Endothelial cell of umbilical vein (primary cell): ENCODE results near the gene GPRIN1. TPM values are rescaled to one million over a fixed set of nuclear protein-coding genes. Genes with fewer than 3 reads are reported as not detected.

Experiments used
- BruUV-seq: library from RNA; stranded (reverse); fragments of 400-500 nt; replicated peaks from 2 replicates; lab custom pipeline; 2021; lab: Mats Ljungman, UMichigan
- CTCF ChIA-PET: fragments of 300-600, 350-600 bp; sonication (Branson Sonifier 250); formaldehyde crosslinking; loops from one replicate; lab custom pipeline; 2021; ENCODE audit warnings: antibody characterized with exemption, inconsistent platforms; lab: Charles Lee
- POLR2A ChIA-PET: fragments of 300-600, 350-600 bp; sonication (Branson Sonifier 250); formaldehyde crosslinking; loops from one replicate; lab custom pipeline; 2021; ENCODE audit warnings: antibody characterized with exemption, inconsistent platforms; lab: Charles Lee
- DNase-seq: peaks from one replicate; pipeline ENCODE4 v3.0.0-alpha.2; 2011; ENCODE audit warnings: low read depth, low spot score
- FAIRE-seq: peaks from 2 replicates; lab custom pipeline; 2011; peaks lifted over from hg19 to GRCh38; lab: Jason Lieb, UNC
- H2AFZ ChIP-seq: 2 replicates; pipeline ENCODE4 v1.6.0; 2012; ENCODE audit warnings: low read depth, low read length, control low read depth, inconsistent platforms
- H3K27ac ChIP-seq: 2 replicates; pipeline ENCODE4 v1.5.1; 2011; ENCODE audit warnings: low read depth, mild to moderate bottlenecking, control low read depth, low read length, moderate library complexity; ENCODE audit not compliant: insufficient read depth
- H3K27me3 ChIP-seq, 2 experiments: 2 replicates each; pipeline versions ENCODE4 v1.6.0 to v1.6.1; 2011; ENCODE audit warnings: low read length in 2 of 2, mixed read lengths in 1 of 2; ENCODE audit not compliant: control insufficient read depth in 2 of 2, insufficient read depth in 2 of 2
- H3K36me3 ChIP-seq, 2 experiments: 2 replicates in 1 of 2; 3 replicates in 1 of 2; pipeline ENCODE4 v1.5.1; 2011; ENCODE audit warnings: low read length in 2 of 2, mild to moderate bottlenecking in 1 of 2, moderate library complexity in 1 of 2; ENCODE audit not compliant: control insufficient read depth in 2 of 2, insufficient read depth in 2 of 2; ENCODE audit errors: extremely low read depth in 1 of 2
- H3K4me1 ChIP-seq: 3 replicates; pipeline ENCODE4 v1.5.1; 2011; ENCODE audit warnings: mild to moderate bottlenecking, low read length; ENCODE audit not compliant: control insufficient read depth, insufficient read depth; ENCODE audit errors: extremely low read depth
- H3K4me2 ChIP-seq: 2 replicates; pipeline ENCODE4 v1.6.1; 2011; ENCODE audit warnings: low read length, control low read depth, mixed read lengths; ENCODE audit not compliant: insufficient read depth
- H3K4me3 ChIP-seq, 3 experiments: fragments of 200-600 bp in 1 of 3; sonication (generic), shearing (Covaris generic) in 1 of 3; replicated peaks in 1 of 3; 2 replicates each; pipeline ENCODE4 v1.5.1; 2011 to 2016; ENCODE audit warnings: control low read depth in 3 of 3, low read length in 3 of 3, mild to moderate bottlenecking in 2 of 3, inconsistent platforms in 1 of 3, low read depth in 1 of 3, moderate library complexity in 1 of 3; ENCODE audit not compliant: insufficient read depth in 1 of 3
- H3K79me2 ChIP-seq: 2 replicates; pipeline ENCODE4 v1.6.0; 2012; ENCODE audit warnings: low read length, inconsistent platforms; ENCODE audit not compliant: control insufficient read depth, insufficient read depth
- H3K9ac ChIP-seq: replicated peaks from 2 replicates; pipeline ENCODE3; 2011; ENCODE audit warnings: low read length, control low read depth; ENCODE audit not compliant: insufficient read depth; ENCODE audit errors: extremely low read depth
- H3K9me1 ChIP-seq: replicated peaks from 3 replicates; pipeline ENCODE4 v1.6.0; 2011; ENCODE audit warnings: mild to moderate bottlenecking, low read length; ENCODE audit not compliant: control insufficient read depth, insufficient read depth; ENCODE audit errors: extremely low read depth
- H3K9me3 ChIP-seq: replicated peaks from 2 replicates; pipeline ENCODE4 v1.5.1; 2012; ENCODE audit warnings: low read length, inconsistent platforms; ENCODE audit not compliant: control insufficient read depth, insufficient read depth
- H4K20me1 ChIP-seq: replicated peaks from 2 replicates; pipeline ENCODE3; 2011; ENCODE audit warnings: mild to moderate bottlenecking, low read length; ENCODE audit not compliant: control insufficient read depth, insufficient read depth; ENCODE audit errors: extremely low read depth
- EZH2 ChIP-seq: IDR thresholded peaks from 2 replicates; pipeline ENCODE4 v1.6.1; 2012; ENCODE audit warnings: borderline replicate concordance, low read depth, mild to moderate bottlenecking, moderate library complexity, low read length, inconsistent platforms; ENCODE audit not compliant: severe bottlenecking
- FOS ChIP-seq: IDR thresholded peaks from 2 replicates; pipeline ENCODE4 v1.6.1; 2011; ENCODE audit warnings: mild to moderate bottlenecking, low read length, moderate library complexity, borderline replicate concordance; ENCODE audit not compliant: insufficient read depth
- GATA2 ChIP-seq: IDR thresholded peaks from 2 replicates; pipeline ENCODE4 v1.7.0; 2011; ENCODE audit warnings: low read depth, mild to moderate bottlenecking, moderate library complexity, mixed read lengths, low read length; ENCODE audit not compliant: insufficient read length, insufficient read depth
- JUN ChIP-seq: IDR thresholded peaks from 2 replicates; pipeline ENCODE4 v1.6.1; 2011; ENCODE audit warnings: borderline replicate concordance, low read depth; ENCODE audit not compliant: insufficient read length, insufficient read depth
- MYC ChIP-seq: IDR thresholded peaks from one replicate; pipeline ENCODE4 v1.6.1; 2011; ENCODE audit warnings: mild to moderate bottlenecking, low read depth, low read length
- POLR2A ChIP-seq: IDR thresholded peaks from 2 replicates; pipeline ENCODE4 v1.6.1; 2012; ENCODE audit warnings: low read depth, mild to moderate bottlenecking, control low read depth, low read length
- POLR2AphosphoS5 ChIP-seq: IDR thresholded peaks from 2 replicates; pipeline ENCODE4 v1.6.1; 2012; ENCODE audit warnings: low read depth, mild to moderate bottlenecking, control low read depth, low read length, moderate library complexity; ENCODE audit not compliant: insufficient read depth
- dilution Hi-C: fragments of 300-500 bp; cut with MboI; formaldehyde crosslinking; loops from one replicate; pipeline ENCODE4 v1.15.0; 2019; ENCODE audit warnings: low sequenced_read_pairs; ENCODE audit not compliant: extremely low pct_ligation_motif_present
- intact Hi-C: fragments of 100-400 bp; cut with micrococcal nuclease; formaldehyde crosslinking; loops from one replicate; pipeline ENCODE4 v1.10.0; 2022
- polyA plus RNA-seq, 4 experiments: library from polyadenylated mRNA; depleted of rRNA in 3 of 4; stranded (reverse) in 3 of 4; unstranded in 1 of 4; fragments of >200 nt; gene quantifications; 2 replicates each; pipeline versions ENCODE4 v1.2.1 to v1.2.3, GENCODE V29; 2011 to 2012; ENCODE audit warnings: missing spikeins in 1 of 4
- total RNA-seq: library from RNA; stranded (reverse); gene quantifications from 2 replicates; pipeline ENCODE4 v1.2.3, GENCODE V29; 2021
- TF ChIP-seq, protein P1 (sequence below): IDR thresholded peaks from 2 replicates; pipeline ENCODE4 v1.6.1; 2011; ENCODE audit not compliant: insufficient read depth, insufficient read length
- TF ChIP-seq, protein P2 (sequence below), 2 donors: IDR thresholded peaks; 1 replicate in 1 of 2; 2 replicates in 1 of 2; pipeline ENCODE4 v1.5.1; 2011; ENCODE audit warnings: low read length in 2 of 2, mild to moderate bottlenecking in 2 of 2, moderate library complexity in 2 of 2, control low read depth in 1 of 2, inconsistent platforms in 1 of 2, low read depth in 1 of 2; ENCODE audit not compliant: insufficient read depth in 1 of 2; ENCODE audit errors: extremely low read depth in 1 of 2

GPRIN1 gene
- total and polyA plus RNA-seq, 2 donors (not counting 3 experiments of a cell fraction or from before 2014, with no cell fraction given) = 2.4 to 10.4 TPM

- Histone ChIP-seq H3K27ac (no peak overlapping the region), H3K4me3 (no peak overlapping the region), H3K4me1 (peaks cover 4% of the 10 kb centered on the region), H3K9me3 (no peaks in the 10 kb centered on the region), H4K20me1 (no peaks in the 10 kb centered on the region), H3K9me1 (no peaks in the 10 kb centered on the region), H3K9ac (no peak overlapping the region), H3K79me2 (no peaks in the 10 kb centered on the region), H3K4me2 (no peak overlapping the region), H3K36me3 (no peaks in the 10 kb centered on the region), H3K27me3 (peaks cover 50 to 53% of the 10 kb centered on the region in 2 experiments), H2AFZ (no peak overlapping the region)
- no peak for TF ChIP-seq JUN
- ChIA-PET POLR2A (no interaction called here), CTCF (interaction anchor here (1.8 kb wide), 1 partner anchor 50 kb away, joined by 5 read pairs; no protein-coding TSS in a partner anchor)
- DNase-seq (no peak), FAIRE-seq (no peak)
- intact Hi-C loops = no loop called here
- dilution Hi-C loops = no loop called here
- no TSS peak for BruUV-seq
Observed at GRCh38 chr5:176624142-176624541, 14.2 kb upstream of the GPRIN1 start.

DNA sequence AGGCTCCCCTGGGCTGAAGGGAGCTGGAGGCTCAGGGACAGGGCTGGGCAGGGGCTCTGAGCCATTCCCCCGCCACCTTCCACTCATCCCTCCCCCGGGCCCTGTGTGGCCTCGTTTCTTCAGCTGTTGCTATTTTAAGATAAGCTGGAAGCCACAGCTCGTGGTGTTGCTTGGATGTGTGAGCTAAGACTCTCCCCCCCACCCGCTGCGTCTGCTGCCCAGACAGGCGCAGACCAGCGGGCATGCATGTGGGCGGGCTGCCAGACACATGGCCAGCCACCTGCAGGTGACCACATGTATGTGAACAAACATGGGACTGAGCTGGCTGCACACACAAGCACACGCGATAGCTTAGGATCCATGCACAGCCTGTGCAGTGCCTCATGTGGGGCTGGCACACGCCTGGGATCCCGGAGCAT lies 11.7 kb upstream of the GPRIN1 start:
- no TSS peak for BruUV-seq
- H3K79me2 ChIP-seq = no peaks in the 10 kb centered on the region
- DNase-seq = no peak
- no peak overlapping the region for H2AFZ ChIP-seq
- no peaks in the 10 kb centered on the region for H3K9me3 ChIP-seq
- H3K9ac ChIP-seq = no peak overlapping the region
- no peak for FAIRE-seq
- TF ChIP-seq JUN (no peak), POLR2A (no peak), MYC (no peak), FOS (no peak), POLR2AphosphoS5 (no peak), GATA2 (no peak), EZH2 (no peak)
- TF ChIP-seq, protein P1, sequence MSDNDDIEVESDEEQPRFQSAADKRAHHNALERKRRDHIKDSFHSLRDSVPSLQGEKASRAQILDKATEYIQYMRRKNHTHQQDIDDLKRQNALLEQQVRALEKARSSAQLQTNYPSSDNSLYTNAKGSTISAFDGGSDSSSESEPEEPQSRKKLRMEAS = no peak
- TF ChIP-seq, protein P2, sequence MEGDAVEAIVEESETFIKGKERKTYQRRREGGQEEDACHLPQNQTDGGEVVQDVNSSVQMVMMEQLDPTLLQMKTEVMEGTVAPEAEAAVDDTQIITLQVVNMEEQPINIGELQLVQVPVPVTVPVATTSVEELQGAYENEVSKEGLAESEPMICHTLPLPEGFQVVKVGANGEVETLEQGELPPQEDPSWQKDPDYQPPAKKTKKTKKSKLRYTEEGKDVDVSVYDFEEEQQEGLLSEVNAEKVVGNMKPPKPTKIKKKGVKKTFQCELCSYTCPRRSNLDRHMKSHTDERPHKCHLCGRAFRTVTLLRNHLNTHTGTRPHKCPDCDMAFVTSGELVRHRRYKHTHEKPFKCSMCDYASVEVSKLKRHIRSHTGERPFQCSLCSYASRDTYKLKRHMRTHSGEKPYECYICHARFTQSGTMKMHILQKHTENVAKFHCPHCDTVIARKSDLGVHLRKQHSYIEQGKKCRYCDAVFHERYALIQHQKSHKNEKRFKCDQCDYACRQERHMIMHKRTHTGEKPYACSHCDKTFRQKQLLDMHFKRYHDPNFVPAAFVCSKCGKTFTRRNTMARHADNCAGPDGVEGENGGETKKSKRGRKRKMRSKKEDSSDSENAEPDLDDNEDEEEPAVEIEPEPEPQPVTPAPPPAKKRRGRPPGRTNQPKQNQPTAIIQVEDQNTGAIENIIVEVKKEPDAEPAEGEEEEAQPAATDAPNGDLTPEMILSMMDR (IDR thresholded peaks at IDR 0.05; ENCODE audit: extremely low read depth in 1 of 2, insufficient read depth in 1 of 2, low read depth in 1 of 2, low read length in 2 of 2) = no peak
- no peaks in the 10 kb centered on the region for H3K9me1 ChIP-seq
- H3K4me2 ChIP-seq = no peak overlapping the region
- ChIA-PET POLR2A (no interaction called here), CTCF (interaction anchor here (0.9 to 2.7 kb wide), 9 partner anchors 9 to 84 kb away, joined by 3 to 11 read pairs (median 5); partner anchors contain the start of genes EIF4E1B, RNF44, SNCB and TSPAN17)
- dilution Hi-C loops = no loop called here
- H3K4me1 ChIP-seq = peaks cover 7% of the 10 kb centered on the region
- H3K27ac ChIP-seq = no peak overlapping the region
- peaks cover 39 to 45% of the 10 kb centered on the region in 2 experiments for H3K27me3 ChIP-seq
- intact Hi-C loops = no loop called here
- H3K4me3 ChIP-seq = no peak overlapping the region
- H3K36me3 ChIP-seq = no peaks in the 10 kb centered on the region
- no peaks in the 10 kb centered on the region for H4K20me1 ChIP-seq
